GM18526 (cell line): Measurements from ENCODE around the gene ARHGEF16.

Source experiments
- POLR2A ChIP-seq: IDR thresholded peaks from 3 replicates; pipeline ENCODE4 v1.6.1; 2011; ENCODE audit not compliant: insufficient read length; ENCODE audit errors: extremely low read depth

ARHGEF16 gene

DNA sequence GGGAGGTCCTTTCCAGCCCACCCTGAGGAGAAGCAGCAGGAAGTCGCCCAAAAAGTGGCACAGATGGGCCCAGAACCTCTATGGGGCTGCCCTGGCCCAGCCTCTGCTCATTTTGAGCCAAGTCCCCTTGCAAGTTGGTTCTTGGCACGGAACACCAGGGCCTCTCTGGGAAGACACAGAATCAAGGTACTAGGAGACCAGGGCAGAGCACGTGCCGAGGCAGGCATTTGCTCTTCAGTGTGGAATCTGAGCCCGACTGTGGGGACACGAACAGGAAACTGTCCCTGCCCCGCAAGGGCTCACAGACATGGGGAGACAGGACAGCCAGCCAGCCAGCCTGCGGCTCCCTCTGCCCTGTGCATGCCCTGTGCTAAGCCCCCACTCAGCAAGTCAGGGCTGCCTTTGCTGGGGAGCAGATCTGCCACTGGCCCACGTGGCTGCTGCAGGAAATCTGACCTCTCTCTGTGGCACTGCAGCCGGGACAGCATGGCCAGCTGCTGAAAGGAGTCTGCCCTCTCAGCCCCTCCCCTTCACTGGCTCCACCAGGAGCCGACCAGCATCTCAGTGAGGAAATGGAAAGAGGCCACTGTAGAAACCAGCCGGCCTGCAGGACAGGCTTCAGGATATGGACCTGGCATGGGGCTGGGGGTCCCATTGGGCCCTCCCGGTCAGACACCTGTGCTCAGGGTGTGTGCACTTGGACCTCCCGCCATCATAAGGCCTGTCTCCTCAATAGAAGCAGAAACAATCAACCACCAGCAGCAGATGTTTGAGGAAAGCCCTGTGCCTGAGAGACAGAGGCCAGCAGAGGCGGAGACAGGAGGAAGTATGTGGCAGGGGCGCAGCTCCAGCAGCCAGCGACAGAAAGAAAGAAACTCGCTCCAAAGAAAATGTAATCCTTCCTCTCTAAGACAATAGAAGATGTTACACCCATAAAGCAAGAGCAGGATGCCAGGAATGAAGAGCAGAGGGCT, 3.7 kb downstream of the ARHGEF16 start:
- no peak for TF ChIP-seq POLR2A

DNA sequence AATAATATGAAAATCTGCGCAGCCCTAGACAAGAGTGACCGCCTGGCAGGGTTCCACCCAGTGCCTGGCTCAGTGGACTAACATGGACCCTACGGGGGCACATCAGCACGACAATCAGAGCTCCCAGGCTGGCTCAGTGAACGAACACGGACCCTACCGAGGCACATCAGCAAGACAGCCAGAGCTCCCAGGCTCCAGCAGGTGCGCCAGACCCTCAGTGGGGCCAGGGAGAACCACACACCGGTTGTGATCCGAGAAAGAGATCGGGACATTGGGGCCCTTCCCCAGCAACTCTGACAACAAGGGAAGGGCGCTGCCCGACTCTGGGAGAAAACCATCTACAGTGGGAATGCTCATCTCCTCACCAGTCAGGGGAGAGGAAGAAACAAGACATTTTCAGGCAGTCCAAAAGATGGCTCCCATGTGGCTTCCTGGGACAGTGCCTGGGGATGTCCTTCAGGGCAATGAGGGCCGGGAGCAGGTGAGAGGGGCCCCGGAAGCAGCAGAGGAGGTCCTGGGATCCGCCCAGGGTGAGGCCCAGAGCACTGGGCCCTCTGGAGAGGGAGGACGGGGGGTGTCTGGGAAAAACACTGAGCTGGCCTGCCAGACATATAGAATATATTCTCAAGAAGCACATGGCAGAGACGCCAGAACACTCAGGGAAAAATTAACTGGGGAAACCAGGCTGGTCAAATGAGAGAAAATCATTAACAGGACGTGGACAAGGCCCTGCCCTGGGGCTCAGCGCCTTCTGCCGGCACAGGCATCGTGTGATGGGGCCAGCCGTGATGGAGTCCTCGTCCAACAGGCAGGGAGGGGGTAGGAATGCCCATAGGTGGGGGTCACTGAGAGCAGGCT, 4.8 kb downstream of the ARHGEF16 start:
- TF ChIP-seq POLR2A = no peak

DNA sequence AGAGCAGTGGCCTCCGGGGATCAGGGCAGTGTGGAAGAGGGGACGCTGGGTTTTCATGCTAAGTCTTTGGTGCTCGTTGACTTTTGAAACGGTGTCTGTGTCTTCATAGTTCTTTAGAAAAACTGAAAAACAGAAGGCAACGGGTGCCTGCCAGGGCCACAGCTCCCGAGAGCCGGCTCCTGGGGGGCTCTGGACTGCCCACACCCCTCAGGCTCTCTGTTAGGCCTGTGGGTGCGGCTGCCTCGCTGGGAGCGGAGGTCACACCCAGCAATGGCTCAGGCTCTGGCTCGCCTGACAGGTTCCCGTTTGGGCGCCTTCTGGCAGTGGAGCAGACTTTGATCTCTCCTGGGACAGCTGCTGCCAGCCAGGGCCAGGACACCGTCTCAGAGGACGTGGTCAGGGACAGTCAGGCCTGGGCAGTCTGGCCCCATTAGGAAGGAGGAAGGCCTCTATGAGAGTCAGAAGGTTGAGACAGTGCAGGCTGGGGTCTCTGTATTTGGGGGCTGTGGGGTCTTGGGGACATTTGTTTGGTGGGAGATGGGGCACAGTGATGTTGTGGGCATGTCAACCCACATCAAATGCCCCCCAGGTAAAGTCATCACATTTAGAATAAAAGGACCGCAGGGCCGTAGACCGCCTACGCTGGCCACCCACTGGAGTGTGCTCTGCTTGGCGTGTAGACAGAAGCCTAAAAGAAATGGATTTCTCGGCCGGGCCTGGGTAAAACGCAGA, 5.6 kb downstream of the ARHGEF16 start:
- TF ChIP-seq POLR2A = no peak

DNA sequence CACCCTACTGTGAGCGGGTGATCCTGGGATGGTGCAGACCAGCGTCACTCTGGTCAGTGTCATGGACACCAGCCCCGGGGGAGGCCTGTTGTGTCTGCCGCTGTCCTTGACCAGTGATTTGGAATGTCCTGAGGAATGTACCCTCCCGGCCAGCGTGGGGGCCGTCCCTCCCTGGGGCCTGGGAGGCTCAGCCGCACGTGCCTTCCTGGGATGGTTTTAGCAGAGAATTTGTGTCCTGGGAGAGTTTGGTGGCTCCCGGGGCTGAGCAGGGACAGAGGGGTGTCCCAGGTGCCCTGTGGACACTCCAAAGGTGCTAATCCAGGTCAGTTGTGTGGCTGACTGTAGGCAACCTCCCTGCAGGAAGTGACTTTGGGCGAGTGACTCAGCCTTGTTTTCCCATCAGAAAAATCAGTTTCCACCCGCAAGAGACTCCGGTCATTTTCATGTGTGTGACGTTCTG, 6.2 kb downstream of the ARHGEF16 start:
- TF ChIP-seq POLR2A = no peak

DNA sequence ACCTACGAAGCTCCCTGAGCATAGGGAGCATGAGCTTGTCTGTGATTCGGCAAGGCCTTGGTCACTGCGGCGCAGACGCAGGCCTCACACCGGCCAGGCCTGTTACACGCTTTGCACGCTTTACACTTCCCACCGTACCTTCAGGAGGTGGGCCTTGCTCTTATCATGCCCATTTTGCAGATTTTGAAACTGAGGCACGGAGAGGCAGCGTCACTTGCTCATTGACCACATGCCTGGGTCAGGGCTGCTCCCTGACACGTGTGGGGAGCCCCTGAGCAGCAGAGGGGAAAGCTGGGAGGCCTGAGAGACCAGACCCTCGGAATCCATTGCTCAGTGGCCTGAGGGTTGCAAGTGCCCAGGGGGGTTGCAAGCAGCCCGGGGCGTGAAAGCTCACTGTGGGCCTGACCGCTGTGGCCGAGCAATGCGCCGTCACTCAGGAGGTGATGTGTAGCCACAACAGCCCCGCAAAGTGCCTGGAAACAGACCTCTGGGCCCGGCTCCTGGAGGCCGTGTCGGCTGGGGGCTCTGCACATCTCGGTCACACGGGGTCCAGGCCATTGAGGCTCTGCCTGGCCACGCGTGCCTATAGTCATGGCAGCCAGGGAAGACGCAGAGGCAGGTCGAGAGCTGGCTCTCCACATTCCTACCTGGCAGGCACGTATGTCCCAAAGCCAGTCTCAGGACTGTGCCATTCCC, 6.9 kb downstream of the ARHGEF16 start:
- no peak for TF ChIP-seq POLR2A

DNA sequence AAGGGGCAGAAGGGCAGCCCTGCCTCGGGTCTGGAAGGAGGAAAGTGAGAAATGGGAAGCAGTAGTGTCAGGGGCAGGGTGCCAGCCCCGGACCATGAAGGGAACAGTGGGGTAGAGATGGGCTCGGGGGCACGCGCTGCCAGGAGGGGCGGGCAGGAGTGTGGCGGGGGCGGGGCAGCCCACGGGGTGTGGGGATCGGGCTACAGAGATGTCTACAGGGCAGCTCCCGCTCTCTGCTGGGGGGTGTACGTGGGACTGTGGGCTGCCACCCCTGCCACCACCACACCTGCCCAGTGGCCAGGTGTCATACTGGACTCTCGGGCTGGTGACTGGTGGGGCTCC, 7.4 kb downstream of the ARHGEF16 start:
- TF ChIP-seq POLR2A = no peak

DNA sequence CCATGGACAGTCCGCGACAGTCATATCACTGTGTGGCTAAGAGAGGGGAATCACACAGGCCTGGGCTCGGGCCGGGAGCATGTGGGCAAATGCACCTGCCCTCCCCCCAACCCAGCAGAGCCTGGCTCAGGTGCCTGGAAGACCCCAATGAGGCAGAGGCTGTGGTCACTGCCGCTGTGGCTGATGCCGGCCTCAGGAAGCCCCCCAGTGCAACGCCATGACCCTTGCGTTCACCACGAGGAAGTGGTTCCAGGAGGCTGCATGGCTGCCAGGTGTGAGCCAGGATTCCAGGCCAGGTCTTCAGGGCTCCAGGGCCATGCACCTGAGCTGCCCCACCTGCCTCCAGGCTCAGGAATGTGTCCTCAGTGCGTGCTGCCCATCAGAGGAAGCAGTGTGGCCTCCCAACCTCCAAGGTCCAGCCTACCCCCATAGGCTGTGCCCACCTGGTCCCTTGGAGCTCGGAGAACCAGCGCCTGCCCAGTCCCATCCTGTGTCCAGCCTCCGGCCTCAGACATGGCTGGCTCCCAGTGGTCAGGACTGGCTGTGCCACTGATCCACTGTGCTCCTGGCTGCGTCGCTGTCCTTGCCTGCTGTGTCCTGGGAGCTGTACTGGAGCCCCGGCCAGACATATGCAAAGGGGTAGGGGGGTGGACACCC, 8.0 kb downstream of the ARHGEF16 start:
- no peak for TF ChIP-seq POLR2A

DNA sequence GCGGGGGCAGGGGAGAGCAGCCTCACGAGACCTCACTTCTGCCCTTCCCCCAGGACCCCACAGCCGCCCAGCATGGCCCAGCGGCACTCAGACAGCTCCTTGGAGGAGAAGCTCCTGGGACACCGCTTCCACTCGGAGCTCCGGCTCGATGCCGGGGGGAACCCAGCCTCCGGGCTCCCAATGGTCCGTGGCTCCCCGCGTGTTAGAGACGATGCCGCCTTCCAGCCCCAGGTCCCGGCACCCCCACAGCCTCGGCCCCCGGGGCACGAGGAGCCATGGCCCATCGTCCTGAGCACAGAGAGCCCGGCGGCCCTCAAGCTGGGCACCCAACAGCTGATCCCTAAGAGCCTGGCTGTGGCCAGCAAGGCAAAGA, 8.5 kb downstream of the ARHGEF16 start:
- no peak for TF ChIP-seq POLR2A

DNA sequence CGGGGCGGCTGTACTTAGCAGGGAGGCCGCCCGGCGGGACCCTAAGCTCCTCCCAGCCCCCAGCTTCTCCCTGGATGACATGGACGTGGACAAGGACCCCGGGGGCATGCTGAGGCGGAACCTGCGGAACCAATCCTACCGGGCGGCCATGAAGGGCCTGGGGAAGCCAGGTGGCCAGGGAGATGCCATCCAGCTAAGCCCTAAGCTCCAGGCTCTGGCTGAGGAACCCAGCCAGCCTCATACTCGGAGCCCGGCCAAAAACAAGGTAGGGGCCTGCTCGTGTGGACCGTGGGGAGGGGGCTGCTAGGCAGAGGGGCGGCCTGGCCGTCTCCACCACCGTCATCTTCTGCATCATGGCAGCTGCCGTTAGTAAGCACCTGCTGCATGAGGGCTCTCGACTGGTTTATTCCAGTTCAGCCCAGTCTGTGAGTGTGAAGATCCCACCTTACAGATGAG, 9.0 kb downstream of the ARHGEF16 start:
- no peak for TF ChIP-seq POLR2A

DNA sequence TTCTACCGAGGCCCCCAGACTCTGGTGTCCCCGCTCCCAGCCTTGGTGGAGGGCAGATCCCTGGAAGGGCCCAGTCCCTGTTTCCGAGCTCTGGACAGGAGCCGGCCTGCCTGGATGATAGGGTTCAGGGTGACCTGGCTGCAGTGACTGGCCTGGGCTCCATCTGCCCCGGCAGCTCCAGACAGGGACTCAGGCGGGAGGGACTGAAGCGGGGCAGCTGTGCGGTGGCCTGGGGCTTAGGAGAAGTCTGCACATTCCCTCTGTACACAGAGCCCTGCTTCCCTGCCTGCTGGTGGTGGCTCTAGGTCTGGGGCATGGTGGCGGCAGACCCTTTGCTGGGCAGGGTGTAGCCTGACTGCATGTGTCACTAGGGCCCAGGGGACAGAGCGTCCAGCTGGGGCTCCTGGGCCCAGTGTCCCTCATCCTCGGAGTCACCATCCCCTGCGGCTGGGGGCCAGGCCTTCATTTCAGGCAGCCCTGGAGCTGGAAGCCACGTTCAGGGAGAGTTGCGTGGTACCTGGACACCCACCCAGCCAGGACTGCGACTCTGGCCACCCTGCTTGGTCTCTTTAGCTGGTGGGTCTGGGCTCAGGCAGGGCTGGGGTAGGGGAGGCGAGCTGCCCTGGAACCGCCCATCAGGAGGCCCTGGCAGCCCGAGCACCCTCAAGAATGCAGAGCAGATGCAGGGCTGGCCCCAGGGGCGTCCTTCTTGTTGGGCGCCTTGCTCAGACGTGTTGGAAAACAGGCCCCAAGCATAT, 9.6 kb downstream of the ARHGEF16 start:
- TF ChIP-seq POLR2A = no peak

DNA sequence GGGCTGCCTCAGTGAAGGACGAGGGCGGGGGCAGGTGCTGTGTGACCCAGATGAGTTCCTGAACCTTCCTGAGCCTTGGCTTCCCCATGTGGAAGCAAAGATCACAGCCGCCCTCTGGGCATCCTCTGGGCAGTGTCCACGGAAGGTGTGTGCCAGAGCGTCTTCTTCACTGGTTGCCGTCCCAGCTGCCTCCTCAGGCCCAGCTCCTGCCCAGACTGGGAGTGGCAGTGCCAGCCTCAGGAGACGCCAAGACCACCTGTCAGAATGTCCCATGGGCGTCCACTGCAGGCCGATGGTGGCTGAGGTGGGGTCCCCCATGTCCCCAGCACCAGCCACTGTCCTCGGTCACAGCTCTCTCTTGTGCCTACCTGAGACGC, 10.2 kb downstream of the ARHGEF16 start:
- no peak for TF ChIP-seq POLR2A

DNA sequence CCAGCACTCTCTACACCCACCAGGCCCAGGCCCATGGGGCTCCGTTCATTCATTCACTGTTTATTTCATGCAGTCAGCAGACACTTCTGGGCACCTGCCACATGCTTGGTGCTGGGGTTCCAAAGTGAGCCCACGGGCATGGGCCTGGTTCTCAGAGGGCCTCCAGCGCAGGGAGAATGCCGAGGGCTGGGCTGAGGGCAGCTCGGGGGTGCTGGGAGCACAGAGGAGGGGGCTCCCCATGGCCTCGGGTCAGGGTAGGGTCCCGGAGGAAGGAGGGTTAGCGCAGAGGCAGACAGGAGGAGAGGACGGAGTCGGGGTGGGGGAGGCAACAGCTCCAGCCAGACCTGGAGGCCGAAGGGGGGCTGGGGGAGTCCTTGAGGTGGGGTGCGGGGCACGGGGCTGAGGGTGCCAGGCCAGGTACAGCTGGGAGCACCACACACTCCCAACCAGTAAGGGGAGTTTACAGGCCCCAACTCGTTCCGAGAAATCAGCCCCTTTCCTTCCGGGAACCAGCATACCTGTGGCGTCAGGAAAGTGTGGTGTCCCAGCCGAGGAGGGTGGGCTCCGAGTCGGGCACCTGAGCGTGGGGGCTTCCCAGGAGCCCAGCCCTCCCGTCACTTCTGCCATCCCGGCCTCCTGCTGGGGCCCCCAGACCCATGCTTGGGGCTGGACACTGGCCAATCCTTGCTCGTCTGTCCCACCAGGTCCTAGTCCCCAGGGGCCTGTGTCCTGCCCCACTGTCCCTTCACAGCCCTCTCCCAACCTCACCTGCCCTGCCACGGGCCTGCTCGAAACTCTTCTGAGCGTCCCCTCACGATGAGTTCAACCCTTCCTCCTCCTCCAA, 10.8 kb downstream of the ARHGEF16 start:
- no peak for TF ChIP-seq POLR2A

DNA sequence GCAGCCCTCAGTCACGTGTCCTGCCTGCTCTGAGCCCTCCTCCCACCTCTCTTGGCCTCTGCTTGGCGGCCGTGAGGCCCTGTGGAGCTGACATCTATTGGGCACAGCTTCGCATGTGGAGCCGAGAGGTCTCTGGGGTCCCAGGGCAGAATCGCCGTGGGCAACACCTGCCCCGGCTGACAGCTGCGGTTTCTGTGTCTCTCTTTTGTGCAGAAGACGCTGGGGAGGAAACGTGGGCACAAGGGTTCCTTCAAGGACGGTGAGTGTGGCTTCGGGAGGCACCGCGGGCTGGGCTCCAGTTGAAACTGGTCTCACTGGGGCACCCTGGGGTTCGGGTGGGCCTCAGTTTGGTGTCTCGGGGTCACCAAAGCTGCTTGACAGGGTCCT, 11.5 kb downstream of the ARHGEF16 start:
- TF ChIP-seq POLR2A = no peak
